A673 (cell line): ENCODE measurements around the gene STARD10. TPM values are rescaled to one million over a fixed set of nuclear protein-coding genes. Genes with fewer than 3 reads are reported as not detected.

Source experiments
- BruUV-seq: library from RNA; stranded (reverse); fragments of 400-500 nt; replicated peaks from 2 replicates; lab custom pipeline; 2021; lab: Mats Ljungman, UMichigan
- CTCF ChIA-PET: fragments of 300-600 bp; sonication (Branson Sonifier 250); formaldehyde crosslinking; loops from one replicate; lab custom pipeline; 2022; ENCODE audit warnings: antibody characterized with exemption; lab: Charles Lee
- POLR2A ChIA-PET: fragments of 300-600 bp; sonication (Branson Sonifier 250); formaldehyde crosslinking; loops from one replicate; lab custom pipeline; 2022; ENCODE audit warnings: antibody characterized with exemption; ENCODE audit not compliant: low non-redundant PET; lab: Charles Lee
- DNase-seq: peaks from one replicate; pipeline ENCODE4 v3.0.0-alpha.2; 2015; ENCODE audit warnings: low spot score
- H3K27ac ChIP-seq: fragments of 200-600 bp; sonication (generic); 2 replicates; pipeline ENCODE4 v1.5.1; 2016; ENCODE audit warnings: mixed run types, low read depth, mild to moderate bottlenecking, mixed read lengths, antibody characterized with exemption, low read length; ENCODE audit not compliant: poor library complexity, severe bottlenecking
- H3K27me3 ChIP-seq: fragments of 200-600 bp; sonication (generic); replicated peaks from 2 replicates; pipeline ENCODE4 v1.6.1; 2017; ENCODE audit warnings: mixed run types, low read depth, mild to moderate bottlenecking, mixed read lengths, antibody characterized with exemption, low read length; ENCODE audit not compliant: insufficient read depth, poor library complexity
- H3K36me3 ChIP-seq: fragments of 200-600 bp; sonication (generic); 2 replicates; pipeline ENCODE4 v1.6.1; 2016; ENCODE audit warnings: mixed run types, mild to moderate bottlenecking, mixed read lengths, antibody characterized with exemption, low read length; ENCODE audit not compliant: insufficient read depth, poor library complexity, severe bottlenecking
- H3K4me1 ChIP-seq: fragments of 200-600 bp; sonication (generic); 2 replicates; pipeline ENCODE4 v1.6.1; 2017; ENCODE audit warnings: mixed run types, mild to moderate bottlenecking, mixed read lengths, antibody characterized with exemption, low read length; ENCODE audit not compliant: insufficient read depth, poor library complexity, severe bottlenecking
- H3K4me3 ChIP-seq: fragments of 200-600 bp; sonication (generic); 2 replicates; pipeline ENCODE4 v1.5.1; 2016; ENCODE audit warnings: low read depth, mixed run types, mild to moderate bottlenecking, mixed read lengths, low read length; ENCODE audit not compliant: poor library complexity, severe bottlenecking
- H3K9me3 ChIP-seq: fragments of 200-600 bp; sonication (generic); 2 replicates; pipeline ENCODE4 v1.6.1; 2016; ENCODE audit warnings: mixed run types, low read depth, mild to moderate bottlenecking, mixed read lengths, antibody characterized with exemption, low read length; ENCODE audit not compliant: poor library complexity, severe bottlenecking
- CTCF ChIP-seq: fragments of 300-800, 200-600 bp; sonication (generic); conservative IDR thresholded peaks from 2 replicates; pipeline ENCODE4 v1.5.1; 2017; ENCODE audit warnings: low read depth, mild to moderate bottlenecking, antibody characterized with exemption, low read length, moderate library complexity, mixed read lengths
- EZH2 ChIP-seq: fragments of 200-600 bp; sonication (generic); IDR thresholded peaks from 2 replicates; pipeline ENCODE4 v1.6.1; 2017; ENCODE audit warnings: borderline replicate concordance, low read depth, mild to moderate bottlenecking, mixed read lengths, antibody characterized with exemption, low read length; ENCODE audit not compliant: poor library complexity, severe bottlenecking
- intact Hi-C: fragments of 100-400 bp; cut with micrococcal nuclease; formaldehyde crosslinking; loops from one replicate; pipeline ENCODE4 v1.10.0; 2022; ENCODE audit not compliant: unreplicated experiment
- total RNA-seq: library from RNA; stranded (reverse); gene quantifications from 2 replicates; pipeline ENCODE4 v1.2.3, GENCODE V29; 2021

The STARD10 gene
- total RNA-seq, 1 experiment from 2014 or later = 16.9 TPM

GRCh38 chr11:72774499-72774898, 19.3 kb downstream of the STARD10 start:
- H3K9me3 ChIP-seq = no peaks in the 10 kb centered on the region
- no peaks in the 10 kb centered on the region for H3K27me3 ChIP-seq
- no peak for DNase-seq
- no TSS peak for BruUV-seq
- no peak overlapping the region for H3K4me3 ChIP-seq
- ChIA-PET CTCF (no interaction called here), POLR2A (no interaction called here)
- TF ChIP-seq EZH2 (no peak), CTCF (no peak)
- H3K36me3 ChIP-seq = no peaks in the 10 kb centered on the region
- intact Hi-C loops = no loop called here
- H3K27ac ChIP-seq = no peak overlapping the region
- H3K4me1 ChIP-seq = peaks cover 12% of the 10 kb centered on the region

- Histone ChIP-seq H3K9me3 (no peaks in the 10 kb centered on the region), H3K27me3 (no peaks in the 10 kb centered on the region), H3K36me3 (no peaks in the 10 kb centered on the region), H3K4me1 (peaks cover 12% of the 10 kb centered on the region), H3K4me3 (no peak overlapping the region), H3K27ac (no peak overlapping the region)
- no peak for DNase-seq
- ChIA-PET POLR2A (no interaction called here), CTCF (no interaction called here)
- no peak for TF ChIP-seq CTCF
- intact Hi-C loops = no loop called here
- no TSS peak for BruUV-seq
Measured at GRCh38 chr11:72773696-72774095, 20.2 kb downstream of the STARD10 start.

- ChIA-PET CTCF (no interaction called here), POLR2A (no interaction called here)
- H3K4me3 ChIP-seq = no peak overlapping the region
- H3K4me1 ChIP-seq = peaks cover 12% of the 10 kb centered on the region
- TF ChIP-seq CTCF (no peak), EZH2 (no peak)
- no peaks in the 10 kb centered on the region for H3K36me3 ChIP-seq
- no TSS peak for BruUV-seq
- intact Hi-C loops = no loop called here
- no peaks in the 10 kb centered on the region for H3K9me3 ChIP-seq
- H3K27ac ChIP-seq = no peak overlapping the region
- H3K27me3 ChIP-seq = no peaks in the 10 kb centered on the region
- peak; percentile 73 for DNase-seq
Measured at GRCh38 chr11:72773291-72773690, 20.6 kb downstream of the STARD10 start.
